Right kidney (tissue), 1 donor: ENCODE results near the gene MACROD2.
"Not testable (repeated sequence)": the region's sequence is repeated elsewhere in the genome, so short reads cannot be mapped to it uniquely, and the experiment has no call there.

ENCODE experiments used
- DNase-seq: peaks from one replicate; pipeline ENCODE4 v3.0.0-alpha.2; 2016

Gene MACROD2

GRCh38 chr20:14918281-14918680, 923.0 kb downstream of the MACROD2 start:
- no peak for DNase-seq

GRCh38 chr20:14918976-14919375, 923.7 kb downstream of the MACROD2 start:
- DNase-seq, result no peak

- peak; percentile 37 for DNase-seq
These were observed 924.3 kb downstream of the MACROD2 start for GRCh38 chr20:14919501-14920081.

GRCh38 chr20:14921513-14921912, 926.2 kb downstream of the MACROD2 start:
- DNase-seq, result no peak

- DNase-seq, result no peak
These were observed 927.4 kb downstream of the MACROD2 start for GRCh38 chr20:14922503-14923267.

- no peak for DNase-seq
These were observed 929.1 kb downstream of the MACROD2 start for GRCh38 chr20:14924433-14924832.

GRCh38 chr20:14925300-14925699, 930.0 kb downstream of the MACROD2 start:
- DNase-seq, result no peak

- not testable (repeated sequence) for DNase-seq
These were observed 931.1 kb downstream of the MACROD2 start for GRCh38 chr20:14926436-14926835.

- no peak for DNase-seq
These were observed 932.8 kb downstream of the MACROD2 start for GRCh38 chr20:14928083-14928482.

- no peak for DNase-seq
These were observed 934.1 kb downstream of the MACROD2 start for GRCh38 chr20:14929388-14929787.

- DNase-seq, result no peak
These were observed 936.7 kb downstream of the MACROD2 start for GRCh38 chr20:14932040-14932439.

- no peak for DNase-seq
These were observed 940.0 kb downstream of the MACROD2 start for GRCh38 chr20:14935285-14935684.

- no peak for DNase-seq
These were observed 941.7 kb downstream of the MACROD2 start for GRCh38 chr20:14937021-14937420.

GRCh38 chr20:14937846-14938245, 942.5 kb downstream of the MACROD2 start:
- DNase-seq, result no peak

GRCh38 chr20:14947536-14947935, 952.2 kb downstream of the MACROD2 start:
- no peak for DNase-seq

- no peak for DNase-seq
These were observed 952.6 kb downstream of the MACROD2 start for GRCh38 chr20:14947946-14948345.

- no peak for DNase-seq
These were observed 953.1 kb downstream of the MACROD2 start for GRCh38 chr20:14948416-14948815.

- no peak for DNase-seq
These were observed 955.3 kb downstream of the MACROD2 start for GRCh38 chr20:14950633-14951032.

- DNase-seq, result no peak
These were observed 955.8 kb downstream of the MACROD2 start for GRCh38 chr20:14951105-14951504.

GRCh38 chr20:14951707-14952418, 956.5 kb downstream of the MACROD2 start:
- DNase-seq, result no peak

GRCh38 chr20:14953736-14954135, 958.4 kb downstream of the MACROD2 start:
- DNase-seq, result no peak

- no peak for DNase-seq
These were observed 960.1 kb downstream of the MACROD2 start for GRCh38 chr20:14955399-14955798.

GRCh38 chr20:14956026-14956425, 960.7 kb downstream of the MACROD2 start:
- no peak for DNase-seq

- no peak for DNase-seq
These were observed 961.2 kb downstream of the MACROD2 start for GRCh38 chr20:14956538-14956937.
